Esophagus squamous epithelium (tissue), 4 donors: ENCODE measurements around the gene SYT1.

Experiments used
- POLR2A ChIP-seq, 4 donors: fragments of 450-650 bp; IDR thresholded peaks; one replicate each; pipeline ENCODE4 v1.6.1; 2017; ENCODE audit warnings: antibody characterized with exemption in 4 of 4, mild to moderate bottlenecking in 4 of 4, moderate library complexity in 3 of 4
- TF ChIP-seq, protein P1 (sequence below), 6 experiments: fragments of 450-650 bp in 4 of 6; fragments of 200-600 bp in 2 of 6; sonication (generic) in 2 of 6; IDR thresholded peaks; one replicate each; pipeline ENCODE4 v1.5.1; 2016 to 2019; ENCODE audit warnings: antibody characterized with exemption in 6 of 6, mild to moderate bottlenecking in 4 of 6, moderate library complexity in 4 of 6

DNA sequence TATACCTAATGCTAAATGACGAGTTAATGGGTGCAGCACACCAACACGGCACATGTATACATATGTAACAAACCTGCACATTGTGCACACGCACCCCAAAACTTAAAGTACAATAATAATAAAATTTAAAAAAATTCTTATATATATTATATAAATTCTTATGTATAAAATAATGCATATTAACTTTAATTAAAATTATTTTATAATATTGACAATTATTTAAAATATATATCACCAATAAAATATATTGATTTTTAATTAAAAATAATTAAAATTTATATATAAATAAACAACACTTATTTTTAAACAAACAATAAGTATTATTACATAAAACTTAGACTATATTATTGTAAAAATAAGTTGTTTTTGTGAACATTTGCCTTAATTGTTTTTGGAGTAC is 188.8 kb downstream of the SYT1 start:
- no peak for TF ChIP-seq POLR2A (IDR thresholded peaks at IDR 0.05)
- TF ChIP-seq, protein P1, sequence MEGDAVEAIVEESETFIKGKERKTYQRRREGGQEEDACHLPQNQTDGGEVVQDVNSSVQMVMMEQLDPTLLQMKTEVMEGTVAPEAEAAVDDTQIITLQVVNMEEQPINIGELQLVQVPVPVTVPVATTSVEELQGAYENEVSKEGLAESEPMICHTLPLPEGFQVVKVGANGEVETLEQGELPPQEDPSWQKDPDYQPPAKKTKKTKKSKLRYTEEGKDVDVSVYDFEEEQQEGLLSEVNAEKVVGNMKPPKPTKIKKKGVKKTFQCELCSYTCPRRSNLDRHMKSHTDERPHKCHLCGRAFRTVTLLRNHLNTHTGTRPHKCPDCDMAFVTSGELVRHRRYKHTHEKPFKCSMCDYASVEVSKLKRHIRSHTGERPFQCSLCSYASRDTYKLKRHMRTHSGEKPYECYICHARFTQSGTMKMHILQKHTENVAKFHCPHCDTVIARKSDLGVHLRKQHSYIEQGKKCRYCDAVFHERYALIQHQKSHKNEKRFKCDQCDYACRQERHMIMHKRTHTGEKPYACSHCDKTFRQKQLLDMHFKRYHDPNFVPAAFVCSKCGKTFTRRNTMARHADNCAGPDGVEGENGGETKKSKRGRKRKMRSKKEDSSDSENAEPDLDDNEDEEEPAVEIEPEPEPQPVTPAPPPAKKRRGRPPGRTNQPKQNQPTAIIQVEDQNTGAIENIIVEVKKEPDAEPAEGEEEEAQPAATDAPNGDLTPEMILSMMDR (IDR thresholded peaks at IDR 0.05), result no peak
